Heart left ventricle (tissue), 16 donors: ENCODE measurements around the gene NKPD1. TPM values are rescaled to one million over a fixed set of nuclear protein-coding genes. Genes with fewer than 3 reads are reported as not detected.

ENCODE experiments used
- ATAC-seq, 4 donors: fragments of 200-7000 bp; cut with Tn5 transposase; one replicate each; pipeline ENCODE4 v1.9.1; 2020 to 2022; ENCODE audit warnings: moderate library complexity in 4 of 4, mild to moderate bottlenecking in 3 of 4, moderate number of reproducible peaks in 1 of 4
- DNase-seq, 5 donors: peaks; one replicate each; pipeline ENCODE4 v3.0.0-alpha.2; 2020
- H3K27ac ChIP-seq, 12 donors: fragments of 200-600 bp; sonication (generic) in 4 of 12; one replicate each; pipeline versions ENCODE4 v1.5.0 to v1.8.0; 2016 to 2022; ENCODE audit warnings: mild to moderate bottlenecking in 2 of 12
- H3K27me3 ChIP-seq, 9 donors: fragments of 200-600 bp; sonication (generic) in 2 of 9; one replicate each; pipeline versions ENCODE4 v1.5.1 to v1.8.0; 2016 to 2022; ENCODE audit warnings: mild to moderate bottlenecking in 3 of 9
- H3K36me3 ChIP-seq, 9 donors: fragments of 200-600 bp; sonication (generic) in 2 of 9; one replicate each; pipeline versions ENCODE4 v1.5.0 to v1.8.0; 2018 to 2022; ENCODE audit warnings: mild to moderate bottlenecking in 2 of 9
- H3K4me1 ChIP-seq, 12 donors: fragments of 200-600 bp; sonication (generic) in 4 of 12; one replicate each; pipeline versions ENCODE4 v1.5.0 to v1.8.0; 2016 to 2022; ENCODE audit warnings: mild to moderate bottlenecking in 3 of 12
- H3K4me3 ChIP-seq, 12 donors: fragments of 200-600 bp; sonication (generic) in 4 of 12; one replicate each; pipeline versions ENCODE4 v1.5.0 to v1.8.0; 2017 to 2022; ENCODE audit warnings: mild to moderate bottlenecking in 9 of 12, moderate library complexity in 4 of 12
- H3K9me3 ChIP-seq, 12 donors: fragments of 200-600 bp; sonication (generic) in 4 of 12; one replicate each; pipeline versions ENCODE4 v1.5.0 to v1.8.0; 2016 to 2022; ENCODE audit warnings: mild to moderate bottlenecking in 1 of 12
- POLR2A ChIP-seq, 2 donors: fragments of 450-650 bp; IDR thresholded peaks; one replicate each; pipeline ENCODE4 v1.6.1; 2017; ENCODE audit warnings: antibody characterized with exemption in 2 of 2, mild to moderate bottlenecking in 2 of 2, moderate library complexity in 2 of 2
- WGBS, 4 donors: extraction: QIAGEN DNeasy Blood & Tissue Kit in 2 of 4; methylation state at CpG; one replicate each; pipeline versions ENCODE4 v1.1.5 to v1.1.7; 2013 to 2018; 5-methylcytosine and 5-hydroxymethylcytosine counted together
- intact Hi-C, 10 donors: fragments of 100-400 bp; cut with DNase I; formaldehyde crosslinking; loops; one replicate each; pipeline versions ENCODE4 v1.11.1 to v1.14.2; 2022
- polyA plus RNA-seq, 2 donors: library from polyadenylated mRNA; stranded (reverse); fragments of 200-250 nt; gene quantifications; one replicate each; pipeline ENCODE4 v1.2.3, GENCODE V29; 2013
- total RNA-seq, 9 donors: library from RNA; depleted of rRNA in 2 of 9; stranded (reverse); fragments of >200 nt in 2 of 9; fragmentation: NEBNext Ultra II Directional in 3 of 9; extraction: Animal tissue kit (Norgen Biotek cat#: 25700) in 3 of 9; gene quantifications; one replicate each; pipeline versions ENCODE4 v1.1.0 to v1.2.4, GENCODE V29; 2016 to 2023
- TF ChIP-seq, protein P1 (sequence below), 12 donors: fragments of 200-600 bp; sonication (generic) in 4 of 12; IDR thresholded peaks; one replicate each; pipeline versions ENCODE4 v1.5.0 to v1.8.0; 2018 to 2022; ENCODE audit warnings: antibody characterized with exemption in 12 of 12, mild to moderate bottlenecking in 5 of 12
- donor health status: ischemic (EF 13 %, LVEDD 7.1; RV severe dilation, severe dysfunction).
- donor health status: healthy with polysubstance abuse.
- donor health status: DM: no; HTN: yes; CAD: no.
- donor health status: DM: no; HTN: no; CAD: no.
- donor health status: ischemic (EF 25% LVEDD 6.9; RV normal size, moderate dysfunction).
- donor health status: ischemic (EF 25% LVEDD 5.7; RV mildly dilated, moderate dysfunction).
- donor health status: healthy.
- donor health status: DM: yes; HTN: yes; CAD: no.
- donor health status: ischemic (EF 35%, LVEDD 5.7; RV mildly dilated, moderate dysfunction).
- donor health status: nonischemic (EF 11% LVEDD 7.7; RV severe dilation, severe dysfunction).
- donor health status: DM: yes; HTN: yes; CAD: no.
- donor health status: PGD.
- donor health status: ischemic (EF 29% LVEDD 5.4; RV normal size, mild dysfunction).
- donor health status: nonischemic (EF 23%, LVEDD 6.1; RV moderate dilation, normal function).

Gene NKPD1
- total and polyA plus RNA-seq, 11 donors, result 0.09 to 0.28 (median 0.14) TPM; not detected in 7

DNA sequence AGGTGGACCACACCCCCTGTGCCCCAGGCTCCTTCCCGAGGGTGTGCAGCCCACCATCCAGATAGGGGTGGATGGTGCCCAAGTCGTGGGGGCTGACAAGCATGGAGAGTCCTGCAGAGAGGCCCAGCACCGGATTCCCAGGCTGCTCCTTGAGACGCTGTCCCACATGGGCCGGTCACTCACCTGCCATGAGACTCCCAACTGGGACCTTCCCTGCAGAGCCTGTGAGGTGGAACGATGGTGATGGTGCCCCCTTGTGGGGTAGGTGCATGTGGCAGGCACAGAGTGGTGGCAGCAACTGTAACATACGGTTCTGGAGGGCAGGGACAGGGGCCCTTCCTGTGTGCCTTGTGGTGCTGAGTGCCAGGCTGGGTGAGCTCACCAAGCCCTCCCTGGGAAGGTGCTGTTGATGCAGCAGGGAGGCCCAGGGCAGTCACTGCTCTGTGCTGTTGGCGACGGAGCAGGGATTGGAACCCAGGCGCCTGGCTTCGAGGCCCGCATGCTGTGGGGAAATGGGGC lies 34.7 kb downstream of the NKPD1 start:
- intact Hi-C loops, result loop anchor here in 2 of 10 donors (5.0 kb wide), 2 partner anchors 51 to 109 kb away; partner anchors contain the start of genes BLOC1S3 (in 1 of the 2) and TRAPPC6A (in 1 of the 2)
- Histone ChIP-seq H3K36me3 (no peaks in the 10 kb centered on the region), H3K27ac (no peak overlapping the region), H3K4me3 (no peak overlapping the region), H3K4me1 (peaks cover 0 to 7% (median 0%) of the 10 kb centered on the region in 12 donors), H3K27me3 (no peaks in the 10 kb centered on the region), H3K9me3 (no peaks in the 10 kb centered on the region)
- ATAC-seq, result peak; percentile 38 to 79 (median 70)
- WGBS, 4 donors, result 59 to 66% (median 62%) methylated on average over 8 to 12 of the region's 12 CpGs
- DNase-seq, result peak in 4 of 5 donors; percentile 37 to 66 (median 44)
- TF ChIP-seq, protein P1, sequence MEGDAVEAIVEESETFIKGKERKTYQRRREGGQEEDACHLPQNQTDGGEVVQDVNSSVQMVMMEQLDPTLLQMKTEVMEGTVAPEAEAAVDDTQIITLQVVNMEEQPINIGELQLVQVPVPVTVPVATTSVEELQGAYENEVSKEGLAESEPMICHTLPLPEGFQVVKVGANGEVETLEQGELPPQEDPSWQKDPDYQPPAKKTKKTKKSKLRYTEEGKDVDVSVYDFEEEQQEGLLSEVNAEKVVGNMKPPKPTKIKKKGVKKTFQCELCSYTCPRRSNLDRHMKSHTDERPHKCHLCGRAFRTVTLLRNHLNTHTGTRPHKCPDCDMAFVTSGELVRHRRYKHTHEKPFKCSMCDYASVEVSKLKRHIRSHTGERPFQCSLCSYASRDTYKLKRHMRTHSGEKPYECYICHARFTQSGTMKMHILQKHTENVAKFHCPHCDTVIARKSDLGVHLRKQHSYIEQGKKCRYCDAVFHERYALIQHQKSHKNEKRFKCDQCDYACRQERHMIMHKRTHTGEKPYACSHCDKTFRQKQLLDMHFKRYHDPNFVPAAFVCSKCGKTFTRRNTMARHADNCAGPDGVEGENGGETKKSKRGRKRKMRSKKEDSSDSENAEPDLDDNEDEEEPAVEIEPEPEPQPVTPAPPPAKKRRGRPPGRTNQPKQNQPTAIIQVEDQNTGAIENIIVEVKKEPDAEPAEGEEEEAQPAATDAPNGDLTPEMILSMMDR (IDR thresholded peaks at IDR 0.05), result peak; percentile 48 to 73 (median 57)
- TF ChIP-seq POLR2A (IDR thresholded peaks at IDR 0.05), result no peak

DNA sequence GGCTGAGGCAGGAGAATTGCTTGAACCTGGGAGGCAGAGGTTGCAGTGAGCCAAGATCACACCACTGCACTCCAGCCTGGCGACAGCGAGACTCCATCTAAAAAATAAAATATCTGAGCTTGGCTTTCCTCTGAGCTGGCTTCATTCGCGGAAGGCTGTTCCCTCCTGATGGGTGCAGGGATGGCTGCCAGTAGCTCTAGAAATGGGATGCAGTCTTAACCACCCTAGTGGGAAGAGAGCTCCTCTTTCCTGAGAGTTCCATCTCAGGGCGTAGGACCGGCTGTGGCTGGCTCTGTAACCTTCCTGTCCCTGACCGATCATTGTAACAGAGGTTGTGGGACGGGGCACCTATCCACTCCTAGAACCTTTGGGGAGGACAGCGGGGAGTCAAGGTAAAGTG lies 35.4 kb downstream of the NKPD1 start:
- Histone ChIP-seq H3K9me3 (no peaks in the 10 kb centered on the region), H3K4me1 (peaks cover 0 to 7% (median 0%) of the 10 kb centered on the region in 12 donors), H3K36me3 (no peaks in the 10 kb centered on the region), H3K27me3 (no peaks in the 10 kb centered on the region), H3K27ac (no peak overlapping the region), H3K4me3 (no peak overlapping the region)
- 88 to 96% (median 93%) methylated on average over 9 of the region's 9 CpGs for WGBS, 4 donors
- intact Hi-C loops, result loop anchor here in 2 of 10 donors (5.0 kb wide), 2 partner anchors 52 to 108 kb away; partner anchors contain the start of genes BLOC1S3 (in 1 of the 2) and TRAPPC6A (in 1 of the 2)
- no peak for ATAC-seq
- no peak for TF ChIP-seq POLR2A (IDR thresholded peaks at IDR 0.05)
- TF ChIP-seq, protein P1 (IDR thresholded peaks at IDR 0.05), result no peak
- DNase-seq, result no peak

GRCh38 chr19:45124021-45124420 lies 36.8 kb downstream of the NKPD1 start:
- Histone ChIP-seq H3K27ac (no peak overlapping the region), H3K4me1 (peaks cover 0 to 7% (median 0%) of the 10 kb centered on the region in 12 donors), H3K36me3 (no peaks in the 10 kb centered on the region), H3K27me3 (no peaks in the 10 kb centered on the region), H3K4me3 (no peak overlapping the region), H3K9me3 (no peaks in the 10 kb centered on the region)
- no peak for ATAC-seq
- no peak for TF ChIP-seq POLR2A (IDR thresholded peaks at IDR 0.05)
- TF ChIP-seq, protein P1 (IDR thresholded peaks at IDR 0.05), result no peak
- WGBS, 4 donors, result 86 to 96% (median 91%) methylated on average over 6 of the region's 6 CpGs
- intact Hi-C loops, result no loop called here
- DNase-seq, result no peak

DNA sequence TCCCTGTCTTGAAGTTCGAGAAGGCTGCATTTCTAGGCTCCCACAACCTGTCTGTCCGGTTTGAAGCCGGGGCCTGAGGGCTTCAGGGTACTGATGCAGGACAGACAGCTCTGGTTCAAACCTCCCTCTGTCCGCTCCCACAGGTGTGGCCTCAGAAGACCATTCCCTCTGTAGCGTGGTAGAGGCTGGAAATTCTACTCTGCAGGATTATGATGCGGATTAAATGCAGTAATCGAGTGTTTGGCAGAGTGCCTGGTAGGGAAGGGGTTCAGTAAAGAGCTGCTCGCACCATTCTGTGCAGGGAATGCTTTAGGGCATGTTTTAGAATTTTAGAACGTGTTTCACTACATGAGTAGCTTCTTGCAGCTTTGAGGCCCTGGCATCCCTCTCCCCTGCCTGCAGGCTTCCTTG lies 37.3 kb downstream of the NKPD1 start:
- Histone ChIP-seq H3K27ac (no peak overlapping the region), H3K4me1 (peaks cover 0 to 12% (median 4%) of the 10 kb centered on the region in 12 donors), H3K27me3 (no peaks in the 10 kb centered on the region), H3K4me3 (no peak overlapping the region), H3K36me3 (no peaks in the 10 kb centered on the region), H3K9me3 (no peaks in the 10 kb centered on the region)
- no peak for ATAC-seq
- 78 to 83% (median 81%) methylated on average over 9 of the region's 9 CpGs for WGBS, 4 donors
- intact Hi-C loops, result no loop called here
- no peak for DNase-seq
- TF ChIP-seq, protein P1 (IDR thresholded peaks at IDR 0.05), result no peak
- no peak for TF ChIP-seq POLR2A (IDR thresholded peaks at IDR 0.05)
